Measurements from ENCODE around the gene FRK. TPM values are rescaled to one million over a fixed set of nuclear protein-coding genes. Genes with fewer than 3 reads are reported as not detected.
"Not testable (repeated sequence)": the region's sequence is repeated elsewhere in the genome, so short reads cannot be mapped to it uniquely, and the experiment has no call there.

FRK gene
- total RNA-seq, 4 donors from 2014 or later = 13.3 to 25.4 (median 18.9) TPM

DNA sequence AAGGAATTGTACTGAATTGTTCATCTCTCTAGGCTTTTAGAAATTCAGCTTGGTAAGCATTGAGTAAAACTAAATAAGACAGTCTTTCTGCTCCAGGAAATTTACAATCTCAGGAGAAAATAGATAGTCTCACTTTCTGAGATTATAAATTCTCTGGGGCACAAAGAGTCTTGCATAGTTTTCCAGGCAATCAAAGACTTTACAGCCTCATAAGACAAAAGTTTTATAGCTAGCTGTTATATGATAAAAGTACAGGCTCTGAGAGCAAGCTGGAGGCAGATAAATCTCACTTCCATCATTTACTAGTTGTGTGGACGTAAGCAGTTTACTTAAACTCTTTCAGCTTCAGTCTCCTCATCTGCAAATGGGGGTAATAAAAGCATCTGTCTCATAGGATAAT, 11.4 kb downstream of the FRK start:
- 10 to 38% methylated on average over 1 of the region's 1 CpG for WGBS, 2 donors (ENCODE audit: low coverage in 1 of 2)
- no peak overlapping the region for H3K4me3 ChIP-seq
- H3K9me3 ChIP-seq = no peaks in the 10 kb centered on the region
- intact Hi-C loops (cut with DNase I; ENCODE audit: low total_unique reads) = no loop called here
- H3K4me1 ChIP-seq = peaks cover 0 to 26% (median 11%) of the 10 kb centered on the region in 4 donors
- in situ Hi-C loops (cut with MboI; ENCODE audit: low pct_ligation_motif_present in 1 of 4, low pct_unique_long_range_greater_than_20kb in 1 of 4, low sequenced_read_pairs in 3 of 4) = no loop called here
- H3K27me3 ChIP-seq = no peaks in the 10 kb centered on the region
- TF ChIP-seq POLR2AphosphoS5 (IDR thresholded peaks at IDR 0.05) = peak in 1 of 3 donors; percentile 26
- no peak for TF ChIP-seq CTCF (IDR thresholded peaks at IDR 0.05)
- TF ChIP-seq EP300 (IDR thresholded peaks at IDR 0.05; ENCODE audit: low read depth) = no peak
- no peak for TF ChIP-seq POLR2A (IDR thresholded peaks at IDR 0.05)
- DNase-seq = no peak
- H3K27ac ChIP-seq = peak overlapping the region; percentile 12 to 69 (median 53)
- H3K36me3 ChIP-seq = no peaks in the 10 kb centered on the region

GRCh38 chr6:116047173-116047933, 13.3 kb downstream of the FRK start:
- no peaks in the 10 kb centered on the region for H3K36me3 ChIP-seq
- intact Hi-C loops (cut with DNase I; ENCODE audit: low total_unique reads) (no loop called here), in situ Hi-C loops (cut with MboI; ENCODE audit: low pct_ligation_motif_present in 1 of 4, low pct_unique_long_range_greater_than_20kb in 1 of 4, low sequenced_read_pairs in 3 of 4) (no loop called here)
- H3K9me3 ChIP-seq = no peaks in the 10 kb centered on the region
- H3K27me3 ChIP-seq = no peaks in the 10 kb centered on the region
- DNase-seq = peak; percentile 25
- WGBS, 2 donors (ENCODE audit: low coverage in 1 of 2) = 84 to 85% methylated on average over 2 to 3 of the region's 3 CpGs
- H3K27ac ChIP-seq = peak overlapping the region in 1 of 4 donors; percentile 32
- TF ChIP-seq CTCF (IDR thresholded peaks at IDR 0.05) (no peak), EP300 (IDR thresholded peaks at IDR 0.05; ENCODE audit: low read depth) (no peak), POLR2A (IDR thresholded peaks at IDR 0.05) (no peak), POLR2AphosphoS5 (IDR thresholded peaks at IDR 0.05) (no peak)
- H3K4me3 ChIP-seq = no peak overlapping the region
- H3K4me1 ChIP-seq = peaks cover 0 to 20% (median 8%) of the 10 kb centered on the region in 4 donors

- H3K27me3 ChIP-seq = no peaks in the 10 kb centered on the region
- TF ChIP-seq EP300 (IDR thresholded peaks at IDR 0.05; ENCODE audit: low read depth) (no peak), CTCF (IDR thresholded peaks at IDR 0.05) (no peak), POLR2AphosphoS5 (IDR thresholded peaks at IDR 0.05) (no peak), POLR2A (IDR thresholded peaks at IDR 0.05) (no peak)
- no peak overlapping the region for H3K27ac ChIP-seq
- 0% methylated on average over 1 of the region's 1 CpG; no CpG with 5 or more reads in 1 of the 2 donors for WGBS, 2 donors (ENCODE audit: low coverage in 1 of 2)
- no peak overlapping the region for H3K4me3 ChIP-seq
- no peak for DNase-seq
- in situ Hi-C loops (cut with MboI; ENCODE audit: low pct_ligation_motif_present in 1 of 4, low pct_unique_long_range_greater_than_20kb in 1 of 4, low sequenced_read_pairs in 3 of 4) = no loop called here
- intact Hi-C loops (cut with DNase I; ENCODE audit: low total_unique reads) = no loop called here
- H3K9me3 ChIP-seq = no peaks in the 10 kb centered on the region
- H3K36me3 ChIP-seq = no peaks in the 10 kb centered on the region
- peaks cover 0 to 16% (median 8%) of the 10 kb centered on the region in 4 donors for H3K4me1 ChIP-seq
Measured at GRCh38 chr6:116046737-116047136, 14.0 kb downstream of the FRK start.

- peaks cover 0 to 16% (median 8%) of the 10 kb centered on the region in 4 donors for H3K4me1 ChIP-seq
- DNase-seq; H3K36me3 ChIP-seq; H3K27me3 ChIP-seq; H3K27ac ChIP-seq; H3K4me3 ChIP-seq; in situ Hi-C loops (cut with MboI; ENCODE audit: low pct_ligation_motif_present in 1 of 4, low pct_unique_long_range_greater_than_20kb in 1 of 4, low sequenced_read_pairs in 3 of 4); H3K9me3 ChIP-seq; intact Hi-C loops (cut with DNase I; ENCODE audit: low total_unique reads): not testable (repeated sequence)
Measured at GRCh38 chr6:116046272-116046671, 14.4 kb downstream of the FRK start.
